ENCODE data around the gene PPP4C.
"Not testable (repeated sequence)": the region's sequence is repeated elsewhere in the genome, so short reads cannot be mapped to it uniquely, and the experiment has no call there.

The PPP4C gene

DNA sequence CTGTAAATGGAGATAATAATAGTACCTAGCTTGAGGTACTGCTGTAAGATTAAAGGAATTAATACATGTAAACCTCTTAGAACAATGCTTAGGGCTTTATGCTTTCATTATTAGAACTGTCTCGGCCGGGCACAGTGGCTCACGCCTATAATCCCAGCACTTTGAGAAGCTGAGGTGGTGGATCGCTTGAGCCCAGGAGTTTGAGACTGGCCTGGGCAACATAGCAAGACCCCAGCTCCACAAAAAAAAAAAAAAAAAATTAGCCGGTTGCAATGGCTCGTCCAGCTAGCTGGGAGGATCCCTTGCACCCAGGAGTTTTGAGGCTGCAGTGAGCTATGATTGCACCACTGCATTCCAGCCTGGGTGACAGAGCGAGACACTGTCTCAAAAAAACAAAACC, 39.0 kb downstream of the PPP4C start:
- not testable (repeated sequence) for H3K4me3 ChIP-seq (ENCODE audit: insufficient read depth, low read depth, low read length, poor library complexity, severe bottlenecking); H3K9me3 ChIP-seq (ENCODE audit: control insufficient read depth, low read length); H3K27me3 ChIP-seq (replicated peaks; ENCODE audit: control insufficient read depth, insufficient read depth, low read length, poor library complexity, severe bottlenecking); DNase-seq; H3K27ac ChIP-seq (ENCODE audit: insufficient read depth, low read length, poor library complexity, severe bottlenecking)
- Histone ChIP-seq H3K36me3 (ENCODE audit: control insufficient read depth, insufficient read depth, low read length) (peaks cover 38% of the 10 kb centered on the region), H3K4me1 (ENCODE audit: control insufficient read depth, insufficient read depth, low read length, poor library complexity, severe bottlenecking) (peaks cover 21% of the 10 kb centered on the region)

DNA sequence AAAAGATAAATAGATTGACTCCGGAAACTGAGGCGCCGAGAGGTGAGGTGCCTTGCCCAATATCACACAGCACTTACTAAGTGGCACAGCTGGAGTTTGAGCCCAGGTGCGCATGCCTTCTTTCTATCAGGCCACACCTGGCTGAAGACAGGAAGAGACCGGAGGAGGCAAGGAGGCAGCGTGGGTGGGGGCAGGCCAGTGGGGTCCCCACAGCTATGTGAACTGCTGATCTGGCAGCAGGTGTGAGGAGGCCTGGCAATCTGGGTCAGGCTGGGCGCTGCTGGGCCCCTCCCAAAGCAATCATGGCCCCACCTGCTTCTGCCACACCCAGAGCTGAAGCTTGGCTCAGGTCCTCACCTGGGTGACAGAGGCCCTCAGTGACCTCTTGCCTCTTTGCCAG, 39.4 kb downstream of the PPP4C start:
- peak overlapping the region; percentile 45 for H3K27ac ChIP-seq (ENCODE audit: insufficient read depth, low read length, poor library complexity, severe bottlenecking)
- H3K27me3 ChIP-seq (replicated peaks; ENCODE audit: control insufficient read depth, insufficient read depth, low read length, poor library complexity, severe bottlenecking), result no peaks in the 10 kb centered on the region
- H3K36me3 ChIP-seq (ENCODE audit: control insufficient read depth, insufficient read depth, low read length), result peaks cover 40% of the 10 kb centered on the region
- no peak overlapping the region for H3K4me3 ChIP-seq (ENCODE audit: insufficient read depth, low read depth, low read length, poor library complexity, severe bottlenecking)
- H3K4me1 ChIP-seq (ENCODE audit: control insufficient read depth, insufficient read depth, low read length, poor library complexity, severe bottlenecking), result peaks cover 21% of the 10 kb centered on the region
- no peaks in the 10 kb centered on the region for H3K9me3 ChIP-seq (ENCODE audit: control insufficient read depth, low read length)
- peak in 1 of 3 donors; percentile 12 for DNase-seq

DNA sequence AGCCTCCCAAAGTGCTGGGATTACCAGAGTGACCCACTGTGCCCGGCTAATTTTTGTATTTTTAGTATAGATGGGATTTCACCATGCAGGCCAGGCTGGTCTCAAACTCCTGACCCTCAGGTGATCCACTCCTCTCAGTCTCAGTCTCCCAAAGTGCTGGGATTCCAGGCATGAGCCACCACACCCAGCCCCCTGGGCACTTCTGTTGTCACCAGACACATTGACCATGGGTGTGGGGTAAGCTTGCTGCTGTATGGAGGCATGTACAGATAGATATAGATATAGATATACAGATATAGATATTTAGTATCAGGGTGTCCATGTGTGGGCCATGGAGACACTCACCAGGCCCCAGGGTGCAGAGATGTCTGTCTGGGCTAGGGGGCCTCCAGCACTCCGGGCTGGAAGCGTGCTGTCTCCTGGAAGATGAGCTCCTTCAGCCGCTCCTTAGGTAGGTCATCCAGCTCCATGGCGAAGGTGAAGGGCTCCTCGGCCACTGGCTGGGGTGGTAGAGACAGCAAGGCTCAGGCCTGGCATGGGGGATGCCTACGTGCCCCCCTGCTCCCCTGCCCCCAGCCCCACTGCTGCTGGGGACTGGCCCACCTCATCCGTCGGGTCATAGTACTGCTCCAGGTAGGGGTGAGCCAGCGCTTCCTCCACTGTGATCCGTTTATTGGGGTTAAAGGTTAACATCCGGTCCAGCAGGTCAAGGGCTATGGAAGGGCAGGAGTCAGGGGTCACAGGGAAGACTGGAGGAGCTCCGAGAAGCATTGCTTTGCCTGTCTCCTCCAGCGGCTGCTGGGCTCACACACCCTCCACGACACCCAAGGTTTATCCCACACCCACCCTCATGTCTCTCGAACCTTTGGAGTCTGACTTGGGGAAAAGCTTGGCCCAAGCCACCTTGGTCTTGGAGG, 40.8 kb downstream of the PPP4C start:
- Histone ChIP-seq H3K4me1 (ENCODE audit: control insufficient read depth, insufficient read depth, low read length, poor library complexity, severe bottlenecking) (peaks cover 21% of the 10 kb centered on the region), H3K36me3 (ENCODE audit: control insufficient read depth, insufficient read depth, low read length) (peaks cover 36% of the 10 kb centered on the region), H3K27ac (ENCODE audit: insufficient read depth, low read length, poor library complexity, severe bottlenecking) (no peak overlapping the region), H3K27me3 (replicated peaks; ENCODE audit: control insufficient read depth, insufficient read depth, low read length, poor library complexity, severe bottlenecking) (no peaks in the 10 kb centered on the region), H3K4me3 (ENCODE audit: insufficient read depth, low read depth, low read length, poor library complexity, severe bottlenecking) (no peak overlapping the region), H3K9me3 (ENCODE audit: control insufficient read depth, low read length) (no peaks in the 10 kb centered on the region)
- no peak for DNase-seq

DNA sequence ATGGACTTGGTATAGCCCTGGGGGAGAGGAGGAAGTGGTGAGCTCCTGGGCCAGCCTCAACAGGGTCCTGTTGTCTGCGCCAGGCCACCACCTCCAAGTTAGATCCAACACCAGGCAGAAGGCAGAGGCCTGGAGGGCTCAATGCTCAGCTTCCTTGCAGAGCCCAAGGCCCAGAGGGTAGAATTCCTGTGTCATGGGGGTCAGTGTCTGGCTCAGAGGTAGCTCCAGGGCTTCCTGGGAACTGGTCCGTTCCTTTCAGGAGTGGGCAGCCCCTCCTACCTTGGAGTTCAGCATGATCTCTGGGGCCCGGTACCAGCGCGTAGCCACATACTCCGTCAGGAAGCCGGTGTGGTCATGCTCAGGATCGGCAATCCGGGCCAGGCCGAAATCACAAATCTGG, 42.0 kb downstream of the PPP4C start:
- DNase-seq, result no peak

DNA sequence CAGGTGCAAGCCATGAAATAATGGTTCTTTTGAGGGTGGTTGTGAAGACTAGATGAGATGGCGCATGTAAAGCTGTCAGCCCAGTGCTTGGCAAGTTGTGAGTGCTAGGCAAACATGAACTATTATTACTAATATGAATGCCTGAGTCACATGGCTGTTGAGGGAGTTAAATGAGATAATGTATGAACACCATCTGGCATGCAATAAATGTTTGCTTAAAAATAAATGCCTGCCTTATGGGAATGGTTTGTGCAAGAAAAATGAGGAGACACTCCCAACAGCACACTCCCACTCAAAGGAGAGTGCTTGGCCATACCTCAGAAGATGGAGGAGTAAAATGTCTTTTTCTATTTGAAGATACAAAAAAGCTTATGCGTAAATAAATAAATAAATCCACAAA, 43.6 kb downstream of the PPP4C start:
- Histone ChIP-seq H3K4me3 (ENCODE audit: insufficient read depth, low read depth, low read length, poor library complexity, severe bottlenecking) (no peak overlapping the region), H3K36me3 (ENCODE audit: control insufficient read depth, insufficient read depth, low read length) (peaks cover 27% of the 10 kb centered on the region), H3K9me3 (ENCODE audit: control insufficient read depth, low read length) (no peaks in the 10 kb centered on the region), H3K4me1 (ENCODE audit: control insufficient read depth, insufficient read depth, low read length, poor library complexity, severe bottlenecking) (peaks cover 18% of the 10 kb centered on the region), H3K27me3 (replicated peaks; ENCODE audit: control insufficient read depth, insufficient read depth, low read length, poor library complexity, severe bottlenecking) (no peaks in the 10 kb centered on the region), H3K27ac (ENCODE audit: insufficient read depth, low read length, poor library complexity, severe bottlenecking) (no peak overlapping the region)
- no peak for DNase-seq

More for the DNA sequence above, 42.0 kb downstream of the PPP4C start:
- Histone ChIP-seq H3K9me3 (ENCODE audit: control insufficient read depth, low read length) (no peaks in the 10 kb centered on the region), H3K4me3 (ENCODE audit: insufficient read depth, low read depth, low read length, poor library complexity, severe bottlenecking) (no peak overlapping the region), H3K27me3 (replicated peaks; ENCODE audit: control insufficient read depth, insufficient read depth, low read length, poor library complexity, severe bottlenecking) (no peaks in the 10 kb centered on the region), H3K27ac (ENCODE audit: insufficient read depth, low read length, poor library complexity, severe bottlenecking) (no peak overlapping the region), H3K36me3 (ENCODE audit: control insufficient read depth, insufficient read depth, low read length) (peaks cover 31% of the 10 kb centered on the region), H3K4me1 (ENCODE audit: control insufficient read depth, insufficient read depth, low read length, poor library complexity, severe bottlenecking) (peaks cover 30% of the 10 kb centered on the region)

DNA sequence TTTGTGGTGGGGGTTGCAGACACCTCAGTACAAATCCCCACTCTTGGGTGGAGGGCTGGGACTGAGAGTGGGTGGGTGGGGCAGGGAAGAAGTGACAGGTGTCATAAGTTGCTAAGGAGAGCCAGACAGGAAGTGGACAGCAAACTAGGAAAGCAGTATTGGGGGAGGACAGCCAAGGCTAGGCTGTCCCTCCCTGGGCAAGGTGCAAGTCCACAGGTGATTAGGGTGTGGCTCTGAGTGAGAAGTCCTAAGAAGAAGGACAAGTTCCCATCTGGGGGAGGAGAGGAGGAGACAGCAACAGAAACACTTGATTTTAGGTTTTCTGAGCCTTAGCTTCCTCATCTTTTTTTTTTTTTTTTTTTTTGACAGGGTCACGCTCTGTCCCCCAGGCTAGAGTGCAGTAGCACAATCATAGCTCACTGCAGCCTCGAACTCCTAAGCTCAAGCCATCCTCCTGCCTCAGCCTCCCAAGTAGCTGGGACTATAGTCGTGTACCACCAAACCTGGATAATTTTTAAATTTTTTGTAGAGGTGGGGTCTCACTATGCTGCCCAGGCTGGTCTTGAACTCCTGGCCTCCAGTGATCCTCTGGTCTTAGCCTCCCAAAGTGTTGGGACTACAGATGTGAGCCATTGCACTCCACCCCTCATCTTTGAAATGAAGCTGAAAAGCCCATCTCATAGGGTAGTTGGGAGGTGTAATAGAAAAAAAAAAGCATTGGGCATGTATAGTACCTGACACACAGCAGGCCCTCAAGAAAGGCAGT, 44.7 kb downstream of the PPP4C start:
- peaks cover 27% of the 10 kb centered on the region for H3K36me3 ChIP-seq (ENCODE audit: control insufficient read depth, insufficient read depth, low read length)
- H3K27ac ChIP-seq (ENCODE audit: insufficient read depth, low read length, poor library complexity, severe bottlenecking), result no peak overlapping the region
- peaks cover 9% of the 10 kb centered on the region for H3K4me1 ChIP-seq (ENCODE audit: control insufficient read depth, insufficient read depth, low read length, poor library complexity, severe bottlenecking)
- no peaks in the 10 kb centered on the region for H3K27me3 ChIP-seq (replicated peaks; ENCODE audit: control insufficient read depth, insufficient read depth, low read length, poor library complexity, severe bottlenecking)
- H3K9me3 ChIP-seq (ENCODE audit: control insufficient read depth, low read length), result no peaks in the 10 kb centered on the region
- no peak for DNase-seq
- H3K4me3 ChIP-seq (ENCODE audit: insufficient read depth, low read depth, low read length, poor library complexity, severe bottlenecking), result no peak overlapping the region

DNA sequence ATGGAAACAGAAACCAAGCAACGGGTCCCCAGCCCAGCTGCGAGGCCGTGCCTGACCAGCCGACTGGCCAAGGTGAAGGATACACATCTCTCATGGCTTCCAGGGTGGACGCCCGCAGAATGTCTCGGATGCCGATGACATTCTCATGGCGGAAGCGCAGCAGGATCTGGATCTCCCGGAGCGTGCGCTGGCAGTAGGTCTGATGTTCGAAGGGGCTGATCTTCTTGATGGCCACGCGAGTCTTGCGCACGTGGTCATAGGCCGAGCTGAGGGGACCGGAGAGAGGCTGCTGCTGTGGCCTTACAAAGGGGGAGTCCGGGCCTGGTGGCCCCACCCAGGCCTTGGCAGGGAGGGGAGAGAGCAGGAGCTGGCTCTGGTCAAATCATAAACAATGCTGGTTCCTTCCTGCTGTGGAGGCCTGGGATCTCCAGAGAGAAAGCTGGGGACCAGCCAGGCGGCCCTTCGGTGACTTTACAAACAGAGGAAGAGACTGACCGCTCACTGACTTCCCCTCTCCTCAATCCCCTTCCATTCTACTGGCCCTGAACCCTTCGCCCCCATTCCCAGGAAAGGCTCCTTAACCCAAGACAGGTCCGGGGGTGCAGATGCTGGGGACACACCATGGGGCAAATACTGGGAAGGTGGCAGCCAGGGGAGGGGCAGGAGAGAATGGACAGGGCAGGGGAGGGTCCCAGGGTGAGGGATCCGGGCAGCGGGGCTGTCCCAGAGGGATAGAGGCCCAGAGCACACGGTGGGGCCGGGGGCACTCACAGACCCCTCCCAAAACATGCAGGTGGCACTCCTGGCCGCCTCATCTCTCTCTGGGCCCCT, 46.2 kb downstream of the PPP4C start:
- DNase-seq, result no peak
- H3K36me3 ChIP-seq (ENCODE audit: control insufficient read depth, insufficient read depth, low read length), result peaks cover 19% of the 10 kb centered on the region
- H3K9me3 ChIP-seq (ENCODE audit: control insufficient read depth, low read length), result no peaks in the 10 kb centered on the region
- peak overlapping the region; percentile 89 for H3K4me3 ChIP-seq (ENCODE audit: insufficient read depth, low read depth, low read length, poor library complexity, severe bottlenecking)
- H3K27me3 ChIP-seq (replicated peaks; ENCODE audit: control insufficient read depth, insufficient read depth, low read length, poor library complexity, severe bottlenecking), result no peaks in the 10 kb centered on the region
- H3K27ac ChIP-seq (ENCODE audit: insufficient read depth, low read length, poor library complexity, severe bottlenecking), result peak overlapping the region; percentile 70
- peaks cover 9% of the 10 kb centered on the region for H3K4me1 ChIP-seq (ENCODE audit: control insufficient read depth, insufficient read depth, low read length, poor library complexity, severe bottlenecking)

DNA sequence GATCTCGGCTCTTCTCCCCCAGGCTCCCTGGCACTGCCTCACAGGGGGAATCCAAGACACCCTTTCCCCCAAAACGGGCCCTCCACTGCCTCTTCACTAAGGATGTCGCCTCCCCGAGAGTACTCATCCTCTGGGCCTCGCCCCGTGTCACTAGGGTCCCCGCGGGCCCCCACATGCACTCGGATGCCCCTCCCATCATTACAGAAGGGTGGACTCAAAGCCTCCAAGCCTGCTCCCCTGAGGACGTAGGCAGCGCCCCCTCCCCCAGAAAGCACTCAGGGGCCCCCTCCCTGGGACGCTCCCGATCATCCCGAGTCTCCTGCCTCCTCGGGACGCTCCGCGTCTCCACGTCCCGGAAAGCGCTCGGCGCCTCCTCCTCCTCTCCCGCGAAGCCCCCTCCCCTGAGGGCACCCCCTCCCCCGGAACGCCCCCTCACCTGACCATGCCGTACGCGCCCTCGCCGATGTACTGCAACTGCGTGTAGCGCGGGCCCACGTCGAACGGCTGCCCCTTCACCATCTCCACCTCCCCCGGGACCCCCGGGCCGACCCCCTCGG, 46.9 kb downstream of the PPP4C start:
- H3K4me3 ChIP-seq (ENCODE audit: insufficient read depth, low read depth, low read length, poor library complexity, severe bottlenecking), result peak overlapping the region; percentile 89
- peak in 2 of 3 donors; percentile 4 to 5 for DNase-seq
- peaks cover 13% of the 10 kb centered on the region for H3K36me3 ChIP-seq (ENCODE audit: control insufficient read depth, insufficient read depth, low read length)
- H3K9me3 ChIP-seq (ENCODE audit: control insufficient read depth, low read length), result no peaks in the 10 kb centered on the region
- H3K4me1 ChIP-seq (ENCODE audit: control insufficient read depth, insufficient read depth, low read length, poor library complexity, severe bottlenecking), result peaks cover 9% of the 10 kb centered on the region
- H3K27me3 ChIP-seq (replicated peaks; ENCODE audit: control insufficient read depth, insufficient read depth, low read length, poor library complexity, severe bottlenecking), result no peaks in the 10 kb centered on the region
- peak overlapping the region; percentile 70 for H3K27ac ChIP-seq (ENCODE audit: insufficient read depth, low read length, poor library complexity, severe bottlenecking)

DNA sequence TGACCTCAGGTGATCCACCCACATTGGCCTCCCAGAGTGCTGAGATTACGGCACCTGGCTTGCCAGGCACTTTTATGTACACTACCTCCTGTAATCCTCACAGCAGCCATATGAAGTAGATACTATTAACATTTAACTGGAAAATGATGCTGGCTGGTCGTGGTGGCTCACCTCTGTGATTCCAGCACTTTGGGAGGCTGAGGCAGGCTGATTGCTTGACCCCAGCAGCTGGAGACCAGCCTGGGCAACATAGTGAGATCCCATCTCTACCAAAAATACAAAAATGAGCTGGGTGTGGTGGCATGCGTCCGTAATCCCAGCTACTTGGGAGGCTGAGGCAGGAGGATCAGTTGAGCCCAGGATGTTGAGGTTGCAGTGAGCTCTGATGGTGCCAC, 49.2 kb downstream of the PPP4C start:
- Histone ChIP-seq H3K4me1 (ENCODE audit: control insufficient read depth, insufficient read depth, low read length, poor library complexity, severe bottlenecking) (peaks cover 9% of the 10 kb centered on the region), H3K36me3 (ENCODE audit: control insufficient read depth, insufficient read depth, low read length) (no peaks in the 10 kb centered on the region)
- DNase-seq, result no peak

More for the DNA sequence above, 49.2 kb downstream of the PPP4C start:
- Histone ChIP-seq H3K9me3 (ENCODE audit: control insufficient read depth, low read length) (no peaks in the 10 kb centered on the region), H3K27ac (ENCODE audit: insufficient read depth, low read length, poor library complexity, severe bottlenecking) (no peak overlapping the region), H3K27me3 (replicated peaks; ENCODE audit: control insufficient read depth, insufficient read depth, low read length, poor library complexity, severe bottlenecking) (no peaks in the 10 kb centered on the region), H3K4me3 (ENCODE audit: insufficient read depth, low read depth, low read length, poor library complexity, severe bottlenecking) (no peak overlapping the region)

All from effector memory CD4-positive, alpha-beta T cell (primary cell).